ENCODE measurements around the gene CLK3.

GRCh38 chr15:74589826-74590225 lies 25.8 kb upstream of the CLK3 start:
- TF ChIP-seq SIN3A (conservative IDR thresholded peaks at IDR 0.05 in 1 of 2, IDR thresholded peaks at IDR 0.05 in 1 of 2; ENCODE audit: low read depth in 1 of 2, low read length in 2 of 2), result no peak
- TF ChIP-seq NRF1 (IDR thresholded peaks at IDR 0.05; ENCODE audit: low read depth, low read length), result no peak

Measured in H1 (cell line).